ENCODE results near the gene SSH2. TPM values are rescaled to one million over a fixed set of nuclear protein-coding genes. Genes with fewer than 3 reads are reported as not detected.

SSH2 gene
- total RNA-seq, 1 donor from 2014 or later: 46.5 TPM

DNA sequence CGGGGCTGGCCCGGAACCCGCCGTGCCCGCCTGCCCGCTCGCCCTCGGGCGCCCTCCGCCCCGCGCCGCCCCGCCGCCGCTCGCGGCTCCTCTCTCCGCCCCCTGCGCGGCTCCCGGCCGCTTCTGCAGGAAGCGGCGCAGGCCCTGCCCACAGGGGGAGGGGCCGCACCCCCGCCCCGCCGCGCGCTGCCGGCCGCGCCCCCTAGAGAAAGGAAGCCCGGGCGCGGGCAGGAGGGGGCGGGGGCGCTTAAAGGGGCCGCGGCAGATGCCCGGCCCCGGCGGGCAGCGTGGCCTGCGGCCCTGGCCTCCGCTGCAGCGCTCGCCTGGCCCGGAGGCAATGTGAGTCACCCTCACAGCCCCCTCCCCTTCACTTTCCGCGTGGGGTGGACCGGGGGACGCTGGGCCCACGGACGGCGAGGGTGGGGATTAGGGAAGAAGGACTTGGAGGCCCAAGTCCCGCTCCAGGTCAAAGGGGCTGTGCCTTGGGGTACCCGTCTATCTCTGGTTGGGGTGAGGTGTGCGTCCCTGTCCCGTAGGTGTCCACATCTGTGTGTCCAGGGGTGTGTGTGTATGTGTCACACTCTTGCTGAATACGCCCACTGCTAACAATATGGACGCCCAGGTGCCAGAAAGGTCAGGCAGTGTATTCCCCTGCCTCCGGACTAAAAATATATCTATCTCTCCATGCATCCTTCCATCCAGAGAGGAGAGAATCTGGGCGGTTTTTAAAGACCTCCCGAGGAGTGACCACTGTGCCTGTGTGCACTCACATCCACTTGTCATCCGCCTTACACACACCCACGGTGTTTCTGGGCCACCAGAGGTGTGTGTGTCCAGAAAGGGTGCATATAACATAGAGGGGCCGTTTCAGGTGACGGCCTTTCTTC, 340.3 kb downstream of the SSH2 start, which contains the start of gene GIT1:
TSS of gene GIT1 (minus strand) at position 125 of the 887 bp plus-strand sequence. CDS start 270 bp downstream, outside the sequence.
- peaks cover 4% of the 10 kb centered on the region for H3K9me3 Mint-ChIP-seq (ENCODE audit: unreplicated experiment)
- peak within 1 kb of the TSS; percentile 79 for H3K27ac Mint-ChIP-seq (ENCODE audit: unreplicated experiment)
- no peaks in the 10 kb centered on the region for H3K36me3 Mint-ChIP-seq (ENCODE audit: unreplicated experiment)
- H3K27me3 Mint-ChIP-seq (ENCODE audit: unreplicated experiment): peaks cover 14% of the 10 kb centered on the region
- DNase-seq: peak; percentile 89
- peaks cover 19% of the 10 kb centered on the region for H3K4me1 Mint-ChIP-seq (ENCODE audit: low read depth, unreplicated experiment)
- TF ChIP-seq, protein P1, sequence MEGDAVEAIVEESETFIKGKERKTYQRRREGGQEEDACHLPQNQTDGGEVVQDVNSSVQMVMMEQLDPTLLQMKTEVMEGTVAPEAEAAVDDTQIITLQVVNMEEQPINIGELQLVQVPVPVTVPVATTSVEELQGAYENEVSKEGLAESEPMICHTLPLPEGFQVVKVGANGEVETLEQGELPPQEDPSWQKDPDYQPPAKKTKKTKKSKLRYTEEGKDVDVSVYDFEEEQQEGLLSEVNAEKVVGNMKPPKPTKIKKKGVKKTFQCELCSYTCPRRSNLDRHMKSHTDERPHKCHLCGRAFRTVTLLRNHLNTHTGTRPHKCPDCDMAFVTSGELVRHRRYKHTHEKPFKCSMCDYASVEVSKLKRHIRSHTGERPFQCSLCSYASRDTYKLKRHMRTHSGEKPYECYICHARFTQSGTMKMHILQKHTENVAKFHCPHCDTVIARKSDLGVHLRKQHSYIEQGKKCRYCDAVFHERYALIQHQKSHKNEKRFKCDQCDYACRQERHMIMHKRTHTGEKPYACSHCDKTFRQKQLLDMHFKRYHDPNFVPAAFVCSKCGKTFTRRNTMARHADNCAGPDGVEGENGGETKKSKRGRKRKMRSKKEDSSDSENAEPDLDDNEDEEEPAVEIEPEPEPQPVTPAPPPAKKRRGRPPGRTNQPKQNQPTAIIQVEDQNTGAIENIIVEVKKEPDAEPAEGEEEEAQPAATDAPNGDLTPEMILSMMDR (IDR thresholded peaks at IDR 0.05; ENCODE audit: partially characterized antibody, unreplicated experiment): no peak
- peak within 1 kb of the TSS; percentile 92 for H3K4me3 Mint-ChIP-seq (ENCODE audit: unreplicated experiment)

DNA sequence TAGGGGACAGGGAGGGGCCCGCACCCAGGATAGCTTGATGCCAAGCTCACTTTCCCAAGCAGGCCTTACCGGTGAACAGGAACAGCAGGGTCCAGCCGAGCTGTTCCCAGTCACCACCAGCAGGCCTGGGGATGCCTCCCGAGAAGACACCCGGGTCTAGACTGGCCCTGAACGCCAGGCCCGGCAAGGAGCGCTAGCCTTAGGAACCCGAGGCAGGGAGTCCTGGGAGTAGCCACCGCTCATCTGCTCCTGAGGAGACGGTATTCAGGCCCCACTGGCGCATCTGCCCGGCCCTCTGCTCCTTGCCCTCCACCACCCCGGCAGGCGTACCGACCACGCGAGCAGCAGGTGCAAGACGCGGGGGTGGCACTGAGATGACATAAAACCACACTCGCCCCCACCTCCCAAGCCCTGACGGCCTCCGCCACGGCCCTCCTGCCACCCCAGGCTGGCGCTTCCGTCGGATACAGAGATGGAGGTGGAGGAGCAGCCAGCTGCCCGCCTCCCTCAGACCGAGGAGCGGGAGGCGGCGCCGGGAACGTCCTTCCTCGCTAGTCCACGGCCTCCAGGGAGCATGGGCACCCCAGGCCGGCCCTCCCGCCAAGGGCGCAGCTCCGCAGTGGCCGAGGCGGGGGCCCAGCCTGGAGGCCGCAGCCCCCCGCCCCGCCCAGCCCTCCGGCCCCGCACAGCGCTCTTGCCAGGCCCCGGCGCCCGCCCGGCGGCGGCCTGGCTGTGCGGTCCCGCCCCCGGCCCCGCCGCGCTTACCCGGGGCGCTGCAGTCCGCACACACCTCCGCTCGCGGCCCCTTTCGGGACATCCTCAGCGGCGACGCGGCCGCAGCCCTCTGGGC, 341.2 kb downstream of the SSH2 start:
- TF ChIP-seq, protein P1 (IDR thresholded peaks at IDR 0.05; ENCODE audit: partially characterized antibody, unreplicated experiment): no peak
- H3K27ac Mint-ChIP-seq (ENCODE audit: unreplicated experiment): peak overlapping the region; percentile 79
- DNase-seq: peak; percentile 57
- H3K9me3 Mint-ChIP-seq (ENCODE audit: unreplicated experiment): peaks cover 4% of the 10 kb centered on the region
- peaks cover 14% of the 10 kb centered on the region for H3K27me3 Mint-ChIP-seq (ENCODE audit: unreplicated experiment)
- no peaks in the 10 kb centered on the region for H3K36me3 Mint-ChIP-seq (ENCODE audit: unreplicated experiment)
- H3K4me1 Mint-ChIP-seq (ENCODE audit: low read depth, unreplicated experiment): peaks cover 25% of the 10 kb centered on the region
- H3K4me3 Mint-ChIP-seq (ENCODE audit: unreplicated experiment): peak overlapping the region; percentile 92

DNA sequence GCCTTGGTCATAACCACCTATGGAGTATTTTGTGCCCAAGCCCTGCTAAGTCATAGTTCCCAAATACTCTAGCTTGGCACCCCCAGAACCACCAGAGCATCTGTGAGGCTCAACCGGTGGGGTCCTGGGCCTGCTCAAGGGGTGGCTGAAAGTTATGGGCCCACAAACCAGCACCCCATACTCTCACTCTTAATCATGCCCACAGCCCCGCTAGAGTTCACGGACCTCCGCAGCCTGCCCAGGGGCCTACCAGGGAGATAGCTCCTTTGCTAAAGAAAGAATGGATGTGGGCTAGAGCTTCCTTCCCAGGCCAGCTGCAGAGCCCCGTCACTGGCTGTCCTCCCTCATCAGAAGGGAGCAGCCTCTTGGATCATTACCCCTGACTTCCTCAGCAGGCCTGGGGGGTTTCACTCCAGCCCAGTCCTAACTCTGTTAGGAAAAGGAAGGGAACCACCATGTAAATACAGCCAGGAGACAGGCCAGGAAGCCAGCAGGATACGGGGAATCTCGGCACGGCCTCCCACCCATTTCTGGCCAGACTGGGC, 341.9 kb downstream of the SSH2 start:
- peak overlapping the region; percentile 79 for H3K27ac Mint-ChIP-seq (ENCODE audit: unreplicated experiment)
- peak overlapping the region; percentile 92 for H3K4me3 Mint-ChIP-seq (ENCODE audit: unreplicated experiment)
- TF ChIP-seq, protein P1 (IDR thresholded peaks at IDR 0.05; ENCODE audit: partially characterized antibody, unreplicated experiment): no peak
- H3K4me1 Mint-ChIP-seq (ENCODE audit: low read depth, unreplicated experiment): peaks cover 28% of the 10 kb centered on the region
- DNase-seq: no peak
- H3K9me3 Mint-ChIP-seq (ENCODE audit: unreplicated experiment): peaks cover 4% of the 10 kb centered on the region
- H3K27me3 Mint-ChIP-seq (ENCODE audit: unreplicated experiment): peaks cover 14% of the 10 kb centered on the region
- H3K36me3 Mint-ChIP-seq (ENCODE audit: unreplicated experiment): no peaks in the 10 kb centered on the region

DNA sequence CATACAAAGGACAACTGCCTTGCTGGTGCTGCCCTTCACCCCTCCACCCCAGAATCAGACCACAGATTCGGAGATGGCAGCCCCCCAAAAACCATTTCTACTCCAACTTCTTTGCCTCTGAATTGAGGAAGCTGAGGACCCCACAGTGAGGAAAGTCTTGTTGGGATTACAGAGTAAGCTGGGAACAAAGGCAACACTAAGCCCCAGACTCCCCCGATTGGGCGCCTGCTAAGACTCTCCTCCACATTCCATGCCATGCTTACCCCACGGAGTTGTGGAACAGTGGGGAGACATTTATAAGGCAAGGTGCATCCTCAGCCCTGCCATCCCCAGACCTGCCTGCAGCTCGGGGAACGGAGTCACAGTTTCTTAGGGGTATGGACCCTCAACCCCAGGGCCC, 342.4 kb downstream of the SSH2 start:
- no peak overlapping the region for H3K27ac Mint-ChIP-seq (ENCODE audit: unreplicated experiment)
- TF ChIP-seq, protein P1 (IDR thresholded peaks at IDR 0.05; ENCODE audit: partially characterized antibody, unreplicated experiment): no peak
- peak overlapping the region; percentile 92 for H3K4me3 Mint-ChIP-seq (ENCODE audit: unreplicated experiment)
- DNase-seq: no peak
- H3K36me3 Mint-ChIP-seq (ENCODE audit: unreplicated experiment): no peaks in the 10 kb centered on the region
- peaks cover 17% of the 10 kb centered on the region for H3K27me3 Mint-ChIP-seq (ENCODE audit: unreplicated experiment)
- peaks cover 5% of the 10 kb centered on the region for H3K9me3 Mint-ChIP-seq (ENCODE audit: unreplicated experiment)
- peaks cover 28% of the 10 kb centered on the region for H3K4me1 Mint-ChIP-seq (ENCODE audit: low read depth, unreplicated experiment)
